GM23338 (cell line): ENCODE data around the gene RPS28. TPM values are rescaled to one million over a fixed set of nuclear protein-coding genes. Genes with fewer than 3 reads are reported as not detected.
A peak's percentile ranks its signal among the peaks of the same experiment; 100 is the strongest.

Experiments
- ATAC-seq: fragments of 200-7000 bp; cut with Tn5 transposase; 3 replicates; pipeline ENCODE4 v1.9.1; 2020
- DNase-seq: peaks from one replicate; pipeline ENCODE4 v3.0.0-alpha.2; 2015; ENCODE audit warnings: low spot score
- H2AFZ ChIP-seq: fragments of 200-600 bp; sonication (generic); 2 replicates; pipeline ENCODE4 v1.8.0; 2016; ENCODE audit warnings: antibody characterized with exemption, mild to moderate bottlenecking, moderate library complexity
- H3F3A ChIP-seq: fragments of 200-600 bp; sonication (generic); replicated peaks from 2 replicates; pipeline ENCODE4 v1.8.0; 2017; ENCODE audit warnings: antibody characterized with exemption, mixed run types, low read depth
- H3K27ac ChIP-seq: fragments of 200-600 bp; sonication (generic); 2 replicates; pipeline ENCODE4 v1.6.1; 2016; ENCODE audit warnings: low read depth
- H3K27me3 ChIP-seq: fragments of 200-600 bp; sonication (generic); 2 replicates; pipeline ENCODE4 v1.8.0; 2016; ENCODE audit warnings: mild to moderate bottlenecking, mixed run types, moderate library complexity; ENCODE audit not compliant: insufficient read depth
- H3K36me3 ChIP-seq: fragments of 200-600 bp; sonication (generic); 2 replicates; pipeline ENCODE4 v1.8.0; 2016; ENCODE audit warnings: mild to moderate bottlenecking; ENCODE audit not compliant: insufficient read depth
- H3K4me1 ChIP-seq: fragments of 200-600 bp; sonication (generic); 2 replicates; pipeline ENCODE4 v1.8.0; 2016; ENCODE audit warnings: mild to moderate bottlenecking, moderate library complexity; ENCODE audit not compliant: insufficient read depth
- H3K4me2 ChIP-seq: fragments of 200-600 bp; sonication (generic); 2 replicates; pipeline ENCODE4 v1.7.1; 2017; ENCODE audit warnings: mixed run types
- H3K4me3 ChIP-seq: fragments of 200-600 bp; sonication (generic); 2 replicates; pipeline ENCODE4 v1.6.1; 2016; ENCODE audit warnings: mixed run types
- H3K79me2 ChIP-seq: fragments of 200-600 bp; sonication (generic); replicated peaks from 2 replicates; pipeline ENCODE4 v1.8.0; 2017; ENCODE audit warnings: mild to moderate bottlenecking; ENCODE audit not compliant: insufficient read depth
- H3K9me2 ChIP-seq: fragments of 200-600 bp; sonication (generic); 2 replicates; pipeline ENCODE4 v1.8.0; 2017; ENCODE audit not compliant: insufficient read depth
- H4K20me1 ChIP-seq: fragments of 200-600 bp; sonication (generic); replicated peaks from 2 replicates; pipeline ENCODE4 v1.8.0; 2017; ENCODE audit warnings: mild to moderate bottlenecking; ENCODE audit not compliant: insufficient read depth
- H3K27ac Mint-ChIP-seq: 2 replicates; pipeline ENCODE4 v1.8.0; 2020; ENCODE audit warnings: inconsistent platforms, mild to moderate bottlenecking, moderate library complexity, mixed read lengths
- H3K27me3 Mint-ChIP-seq: 3 replicates; pipeline ENCODE4 v1.8.0; 2022; ENCODE audit warnings: low read depth, mild to moderate bottlenecking, moderate library complexity, mixed read lengths, inconsistent platforms; ENCODE audit not compliant: insufficient read depth, poor library complexity
- H3K36me3 Mint-ChIP-seq: 3 replicates; pipeline ENCODE4 v1.8.0; 2021; ENCODE audit warnings: low read depth, mild to moderate bottlenecking, inconsistent platforms, moderate library complexity, mixed read lengths
- H3K4me1 Mint-ChIP-seq: 3 replicates; pipeline ENCODE4 v1.8.0; 2020; ENCODE audit warnings: mild to moderate bottlenecking, inconsistent platforms, mixed read lengths
- H3K4me3 Mint-ChIP-seq: 3 replicates; pipeline ENCODE4 v1.8.0; 2021; ENCODE audit warnings: moderate library complexity, mild to moderate bottlenecking, inconsistent platforms, mixed read lengths
- H3K9me3 Mint-ChIP-seq: 3 replicates; pipeline ENCODE4 v1.8.0; 2020; ENCODE audit warnings: moderate library complexity, mild to moderate bottlenecking, inconsistent platforms, mixed read lengths
- CREB1 ChIP-seq: fragments of 250-450 bp; sonication (Bioruptor Pico); IDR thresholded peaks from 2 replicates; pipeline ENCODE4 v1.5.0; 2020; ENCODE audit warnings: low read depth, mild to moderate bottlenecking, moderate library complexity
- EZH2 ChIP-seq: fragments of 200-600 bp; sonication (generic); IDR thresholded peaks from one replicate; pipeline ENCODE4 v1.8.0; 2017; ENCODE audit warnings: antibody characterized with exemption, mild to moderate bottlenecking, low read depth; ENCODE audit not compliant: unreplicated experiment
- JUNB ChIP-seq: IDR thresholded peaks from one replicate; pipeline ENCODE4 v1.6.1; 2016; ENCODE audit warnings: antibody characterized with exemption; ENCODE audit not compliant: unreplicated experiment
- NANOG ChIP-seq: IDR thresholded peaks from 2 replicates; pipeline ENCODE4 v1.6.1; 2016; ENCODE audit warnings: antibody characterized with exemption, borderline replicate concordance
- POLR2AphosphoS5 ChIP-seq: IDR thresholded peaks from 2 replicates; pipeline ENCODE4 v1.6.1; 2016; ENCODE audit warnings: antibody characterized with exemption, low read depth
- polyA plus RNA-seq: library from polyadenylated mRNA; unstranded; fragments of >200 nt; fragmentation: Nextera tagmentation; extraction: Ambion mirVana; gene quantifications from 2 replicates; pipeline ENCODE4 v1.2.1, GENCODE V29; 2016
- total RNA-seq: library from RNA; depleted of rRNA; stranded (reverse); fragments of >200 nt; shearing (Covaris generic); gene quantifications from 2 replicates; pipeline ENCODE4 v1.2.3, GENCODE V29; 2014
- TF ChIP-seq, protein P1 (sequence below): fragments of 250-450 bp; sonication (Bioruptor Pico); IDR thresholded peaks from 2 replicates; pipeline ENCODE4 v1.5.0; 2020; ENCODE audit warnings: mild to moderate bottlenecking, moderate library complexity
- TF ChIP-seq, protein P2 (sequence below): IDR thresholded peaks from one replicate; pipeline ENCODE4 v1.6.1; 2018; ENCODE audit warnings: antibody characterized with exemption; ENCODE audit not compliant: unreplicated experiment
- TF ChIP-seq, protein P3 (sequence below): IDR thresholded peaks from 2 replicates; pipeline ENCODE4 v1.6.1; 2016; ENCODE audit warnings: antibody characterized with exemption

Gene RPS28
- total and polyA plus RNA-seq, 2 experiments from 2014 or later: 174 to 1,790 TPM

DNA sequence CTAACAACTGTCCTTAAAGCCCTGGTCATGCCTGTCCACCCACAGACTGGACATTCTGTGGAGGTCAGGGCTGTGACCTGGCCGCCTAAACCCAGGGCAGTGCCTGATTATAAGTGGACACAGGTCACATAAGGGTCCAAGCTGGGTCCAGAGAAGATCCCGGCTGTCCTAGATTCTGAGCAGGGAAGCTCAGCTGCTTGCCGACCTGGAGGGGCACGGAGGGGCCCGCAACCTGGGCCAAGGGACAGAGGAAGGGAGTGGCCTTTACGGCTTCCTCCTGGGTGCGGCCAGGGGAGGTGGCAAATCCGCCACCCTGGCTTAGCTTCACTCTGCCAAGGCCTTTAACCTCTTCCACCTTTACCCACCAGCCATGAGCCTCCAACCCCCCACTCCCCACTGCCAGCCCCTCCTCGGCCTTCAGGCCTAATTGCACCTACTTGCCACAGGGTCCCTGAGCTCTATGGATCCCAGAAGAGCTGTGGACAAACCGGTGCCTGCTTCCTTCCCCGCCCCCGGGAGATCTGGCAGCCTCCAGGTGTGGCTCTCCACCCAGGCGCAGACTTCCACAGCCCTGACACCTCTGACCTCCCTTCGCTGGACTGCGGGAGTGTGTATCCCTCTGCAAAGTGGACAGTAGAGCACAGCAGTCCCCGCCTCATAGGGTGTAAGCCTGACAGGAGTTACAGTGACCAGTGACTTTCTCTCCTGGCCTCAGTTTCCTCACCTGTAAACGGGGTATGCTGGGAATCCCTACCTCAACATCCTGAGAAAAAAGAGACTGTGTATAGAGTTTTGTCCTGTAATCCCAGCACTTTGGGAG, 14.9 kb upstream of the RPS28 start (continued):
- TF ChIP-seq, protein P1, sequence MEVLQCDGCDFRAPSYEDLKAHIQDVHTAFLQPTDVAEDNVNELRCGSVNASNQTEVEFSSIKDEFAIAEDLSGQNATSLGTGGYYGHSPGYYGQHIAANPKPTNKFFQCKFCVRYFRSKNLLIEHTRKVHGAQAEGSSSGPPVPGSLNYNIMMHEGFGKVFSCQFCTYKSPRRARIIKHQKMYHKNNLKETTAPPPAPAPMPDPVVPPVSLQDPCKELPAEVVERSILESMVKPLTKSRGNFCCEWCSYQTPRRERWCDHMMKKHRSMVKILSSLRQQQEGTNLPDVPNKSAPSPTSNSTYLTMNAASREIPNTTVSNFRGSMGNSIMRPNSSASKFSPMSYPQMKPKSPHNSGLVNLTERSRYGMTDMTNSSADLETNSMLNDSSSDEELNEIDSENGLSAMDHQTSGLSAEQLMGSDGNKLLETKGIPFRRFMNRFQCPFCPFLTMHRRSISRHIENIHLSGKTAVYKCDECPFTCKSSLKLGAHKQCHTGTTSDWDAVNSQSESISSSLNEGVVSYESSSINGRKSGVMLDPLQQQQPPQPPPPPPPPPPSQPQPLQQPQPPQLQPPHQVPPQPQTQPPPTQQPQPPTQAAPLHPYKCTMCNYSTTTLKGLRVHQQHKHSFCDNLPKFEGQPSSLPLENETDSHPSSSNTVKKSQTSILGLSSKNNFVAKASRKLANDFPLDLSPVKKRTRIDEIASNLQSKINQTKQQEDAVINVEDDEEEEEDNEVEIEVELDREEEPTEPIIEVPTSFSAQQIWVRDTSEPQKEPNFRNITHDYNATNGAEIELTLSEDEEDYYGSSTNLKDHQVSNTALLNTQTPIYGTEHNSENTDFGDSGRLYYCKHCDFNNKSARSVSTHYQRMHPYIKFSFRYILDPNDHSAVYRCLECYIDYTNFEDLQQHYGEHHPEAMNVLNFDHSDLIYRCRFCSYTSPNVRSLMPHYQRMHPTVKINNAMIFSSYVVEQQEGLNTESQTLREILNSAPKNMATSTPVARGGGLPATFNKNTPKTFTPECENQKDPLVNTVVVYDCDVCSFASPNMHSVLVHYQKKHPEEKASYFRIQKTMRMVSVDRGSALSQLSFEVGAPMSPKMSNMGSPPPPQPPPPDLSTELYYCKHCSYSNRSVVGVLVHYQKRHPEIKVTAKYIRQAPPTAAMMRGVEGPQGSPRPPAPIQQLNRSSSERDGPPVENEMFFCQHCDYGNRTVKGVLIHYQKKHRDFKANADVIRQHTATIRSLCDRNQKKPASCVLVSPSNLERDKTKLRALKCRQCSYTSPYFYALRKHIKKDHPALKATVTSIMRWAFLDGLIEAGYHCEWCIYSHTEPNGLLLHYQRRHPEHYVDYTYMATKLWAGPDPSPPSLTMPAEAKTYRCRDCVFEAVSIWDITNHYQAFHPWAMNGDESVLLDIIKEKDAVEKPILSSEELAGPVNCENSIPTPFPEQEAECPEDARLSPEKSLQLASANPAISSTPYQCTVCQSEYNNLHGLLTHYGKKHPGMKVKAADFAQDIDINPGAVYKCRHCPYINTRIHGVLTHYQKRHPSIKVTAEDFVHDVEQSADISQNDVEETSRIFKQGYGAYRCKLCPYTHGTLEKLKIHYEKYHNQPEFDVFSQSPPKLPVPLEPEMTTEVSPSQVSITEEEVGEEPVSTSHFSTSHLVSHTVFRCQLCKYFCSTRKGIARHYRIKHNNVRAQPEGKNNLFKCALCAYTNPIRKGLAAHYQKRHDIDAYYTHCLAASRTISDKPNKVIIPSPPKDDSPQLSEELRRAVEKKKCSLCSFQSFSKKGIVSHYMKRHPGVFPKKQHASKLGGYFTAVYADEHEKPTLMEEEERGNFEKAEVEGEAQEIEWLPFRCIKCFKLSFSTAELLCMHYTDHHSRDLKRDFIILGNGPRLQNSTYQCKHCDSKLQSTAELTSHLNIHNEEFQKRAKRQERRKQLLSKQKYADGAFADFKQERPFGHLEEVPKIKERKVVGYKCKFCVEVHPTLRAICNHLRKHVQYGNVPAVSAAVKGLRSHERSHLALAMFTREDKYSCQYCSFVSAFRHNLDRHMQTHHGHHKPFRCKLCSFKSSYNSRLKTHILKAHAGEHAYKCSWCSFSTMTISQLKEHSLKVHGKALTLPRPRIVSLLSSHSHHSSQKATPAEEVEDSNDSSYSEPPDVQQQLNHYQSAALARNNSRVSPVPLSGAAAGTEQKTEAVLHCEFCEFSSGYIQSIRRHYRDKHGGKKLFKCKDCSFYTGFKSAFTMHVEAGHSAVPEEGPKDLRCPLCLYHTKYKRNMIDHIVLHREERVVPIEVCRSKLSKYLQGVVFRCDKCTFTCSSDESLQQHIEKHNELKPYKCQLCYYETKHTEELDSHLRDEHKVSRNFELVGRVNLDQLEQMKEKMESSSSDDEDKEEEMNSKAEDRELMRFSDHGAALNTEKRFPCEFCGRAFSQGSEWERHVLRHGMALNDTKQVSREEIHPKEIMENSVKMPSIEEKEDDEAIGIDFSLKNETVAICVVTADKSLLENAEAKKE (CRISPR knock-in tag): no peak
- no peak for TF ChIP-seq EZH2

DNA sequence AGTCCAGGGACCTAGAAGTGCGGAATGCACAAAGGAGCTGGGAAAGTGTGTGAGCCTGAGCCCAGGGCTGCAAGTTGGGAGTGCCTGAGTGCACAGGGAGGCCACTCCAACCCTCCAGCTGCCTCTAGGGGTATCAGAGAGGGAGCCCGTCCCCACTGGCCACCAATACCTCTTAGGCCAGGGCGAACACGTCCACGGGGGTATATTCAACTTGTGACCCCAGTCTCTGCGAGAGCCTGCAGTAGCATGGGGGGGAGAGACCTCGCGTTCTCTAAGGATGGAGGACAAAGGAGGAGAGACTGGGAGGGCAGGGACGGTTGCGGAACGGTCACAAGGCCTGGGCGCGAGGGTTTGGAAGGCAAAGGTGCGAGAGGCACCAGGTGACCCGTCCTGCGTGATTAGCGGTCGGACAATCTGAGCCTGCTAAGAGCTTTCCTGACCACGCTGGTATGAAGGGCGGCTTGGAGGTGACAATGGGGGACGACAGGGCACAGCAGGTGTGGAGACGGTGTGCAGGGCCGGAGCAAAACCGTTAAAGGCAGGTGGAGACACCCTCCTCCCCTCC, 13.8 kb upstream of the RPS28 start:
- Mint-ChIP-seq H3K4me1 (peaks cover 13% of the 10 kb centered on the region), H3K4me3 (peak overlapping the region; percentile 90), H3K27ac (peak overlapping the region; percentile 92), H3K36me3 (peaks cover 43% of the 10 kb centered on the region), H3K27me3 (peaks cover 14% of the 10 kb centered on the region), H3K9me3 (no peaks in the 10 kb centered on the region)
- TF ChIP-seq JUNB: no peak
- no peak for TF ChIP-seq EZH2
- TF ChIP-seq, protein P2, sequence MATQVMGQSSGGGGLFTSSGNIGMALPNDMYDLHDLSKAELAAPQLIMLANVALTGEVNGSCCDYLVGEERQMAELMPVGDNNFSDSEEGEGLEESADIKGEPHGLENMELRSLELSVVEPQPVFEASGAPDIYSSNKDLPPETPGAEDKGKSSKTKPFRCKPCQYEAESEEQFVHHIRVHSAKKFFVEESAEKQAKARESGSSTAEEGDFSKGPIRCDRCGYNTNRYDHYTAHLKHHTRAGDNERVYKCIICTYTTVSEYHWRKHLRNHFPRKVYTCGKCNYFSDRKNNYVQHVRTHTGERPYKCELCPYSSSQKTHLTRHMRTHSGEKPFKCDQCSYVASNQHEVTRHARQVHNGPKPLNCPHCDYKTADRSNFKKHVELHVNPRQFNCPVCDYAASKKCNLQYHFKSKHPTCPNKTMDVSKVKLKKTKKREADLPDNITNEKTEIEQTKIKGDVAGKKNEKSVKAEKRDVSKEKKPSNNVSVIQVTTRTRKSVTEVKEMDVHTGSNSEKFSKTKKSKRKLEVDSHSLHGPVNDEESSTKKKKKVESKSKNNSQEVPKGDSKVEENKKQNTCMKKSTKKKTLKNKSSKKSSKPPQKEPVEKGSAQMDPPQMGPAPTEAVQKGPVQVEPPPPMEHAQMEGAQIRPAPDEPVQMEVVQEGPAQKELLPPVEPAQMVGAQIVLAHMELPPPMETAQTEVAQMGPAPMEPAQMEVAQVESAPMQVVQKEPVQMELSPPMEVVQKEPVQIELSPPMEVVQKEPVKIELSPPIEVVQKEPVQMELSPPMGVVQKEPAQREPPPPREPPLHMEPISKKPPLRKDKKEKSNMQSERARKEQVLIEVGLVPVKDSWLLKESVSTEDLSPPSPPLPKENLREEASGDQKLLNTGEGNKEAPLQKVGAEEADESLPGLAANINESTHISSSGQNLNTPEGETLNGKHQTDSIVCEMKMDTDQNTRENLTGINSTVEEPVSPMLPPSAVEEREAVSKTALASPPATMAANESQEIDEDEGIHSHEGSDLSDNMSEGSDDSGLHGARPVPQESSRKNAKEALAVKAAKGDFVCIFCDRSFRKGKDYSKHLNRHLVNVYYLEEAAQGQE: no peak
- no peak for TF ChIP-seq POLR2AphosphoS5
- TF ChIP-seq, protein P3, sequence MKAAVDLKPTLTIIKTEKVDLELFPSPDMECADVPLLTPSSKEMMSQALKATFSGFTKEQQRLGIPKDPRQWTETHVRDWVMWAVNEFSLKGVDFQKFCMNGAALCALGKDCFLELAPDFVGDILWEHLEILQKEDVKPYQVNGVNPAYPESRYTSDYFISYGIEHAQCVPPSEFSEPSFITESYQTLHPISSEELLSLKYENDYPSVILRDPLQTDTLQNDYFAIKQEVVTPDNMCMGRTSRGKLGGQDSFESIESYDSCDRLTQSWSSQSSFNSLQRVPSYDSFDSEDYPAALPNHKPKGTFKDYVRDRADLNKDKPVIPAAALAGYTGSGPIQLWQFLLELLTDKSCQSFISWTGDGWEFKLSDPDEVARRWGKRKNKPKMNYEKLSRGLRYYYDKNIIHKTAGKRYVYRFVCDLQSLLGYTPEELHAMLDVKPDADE: no peak
- no peak for TF ChIP-seq NANOG
- no peak for TF ChIP-seq CREB1 (CRISPR knock-in tag)
- Histone ChIP-seq H3K79me2 (peaks cover 17% of the 10 kb centered on the region), H3K36me3 (no peaks in the 10 kb centered on the region; the same call in 1 of the 2 replicates), H3K4me3 (peak overlapping the region; percentile 91), H3K9me2 (no peaks in the 10 kb centered on the region), H3F3A (peaks cover 14% of the 10 kb centered on the region), H3K4me2 (peak overlapping the region; percentile 74), H4K20me1 (peaks cover 2% of the 10 kb centered on the region; the same call in 1 of the 2 replicates), H3K4me1 (peaks cover 11% of the 10 kb centered on the region; the same call in 1 of the 2 replicates), H2AFZ (peak overlapping the region; percentile 91), H3K27me3 (no peaks in the 10 kb centered on the region), H3K27ac (no peak overlapping the region)
- ATAC-seq (peak; percentile 34), DNase-seq (peak; percentile 45)
